ENCODE data around the gene MTF2. TPM values are rescaled to one million over a fixed set of nuclear protein-coding genes. Genes with fewer than 3 reads are reported as not detected.

Gene MTF2
- total and polyA plus RNA-seq, 3 donors from 2014 or later = 32.2 to 68.3 (median 57.4) TPM

DNA sequence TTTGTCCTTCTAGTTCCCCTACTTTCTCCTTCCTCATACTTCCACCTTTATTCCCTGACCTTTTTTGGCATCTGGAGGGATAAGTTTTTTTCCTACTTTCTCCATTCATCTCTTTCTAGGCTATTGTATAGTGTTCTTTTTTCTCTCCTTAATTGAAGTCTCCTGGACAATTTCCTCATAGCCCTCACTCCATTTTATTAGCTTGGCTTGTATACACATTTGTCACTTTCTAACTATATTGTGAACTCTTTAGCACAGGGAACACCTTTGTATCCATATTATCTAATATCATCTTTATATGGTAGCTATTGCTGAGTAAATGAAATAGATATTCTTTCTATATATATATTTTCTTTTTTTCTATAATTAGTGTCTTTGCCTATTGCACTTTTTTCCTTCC, 53.6 kb downstream of the MTF2 start:
- Histone ChIP-seq H3K9me3 (no peaks in the 10 kb centered on the region), H3K36me3 (ENCODE audit: low read depth, missing control alignments) (no peaks in the 10 kb centered on the region), H3K4me1 (no peaks in the 10 kb centered on the region), H3K4me3 (no peak overlapping the region), H3K27ac (no peak overlapping the region), H3K27me3 (no peaks in the 10 kb centered on the region)
- no peak for DNase-seq
- intact Hi-C loops (cut with DNase I; ENCODE audit: low total_unique reads) = no loop called here
- TF ChIP-seq, protein P1, sequence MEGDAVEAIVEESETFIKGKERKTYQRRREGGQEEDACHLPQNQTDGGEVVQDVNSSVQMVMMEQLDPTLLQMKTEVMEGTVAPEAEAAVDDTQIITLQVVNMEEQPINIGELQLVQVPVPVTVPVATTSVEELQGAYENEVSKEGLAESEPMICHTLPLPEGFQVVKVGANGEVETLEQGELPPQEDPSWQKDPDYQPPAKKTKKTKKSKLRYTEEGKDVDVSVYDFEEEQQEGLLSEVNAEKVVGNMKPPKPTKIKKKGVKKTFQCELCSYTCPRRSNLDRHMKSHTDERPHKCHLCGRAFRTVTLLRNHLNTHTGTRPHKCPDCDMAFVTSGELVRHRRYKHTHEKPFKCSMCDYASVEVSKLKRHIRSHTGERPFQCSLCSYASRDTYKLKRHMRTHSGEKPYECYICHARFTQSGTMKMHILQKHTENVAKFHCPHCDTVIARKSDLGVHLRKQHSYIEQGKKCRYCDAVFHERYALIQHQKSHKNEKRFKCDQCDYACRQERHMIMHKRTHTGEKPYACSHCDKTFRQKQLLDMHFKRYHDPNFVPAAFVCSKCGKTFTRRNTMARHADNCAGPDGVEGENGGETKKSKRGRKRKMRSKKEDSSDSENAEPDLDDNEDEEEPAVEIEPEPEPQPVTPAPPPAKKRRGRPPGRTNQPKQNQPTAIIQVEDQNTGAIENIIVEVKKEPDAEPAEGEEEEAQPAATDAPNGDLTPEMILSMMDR (IDR thresholded peaks at IDR 0.05) = no peak
- no peak for TF ChIP-seq POLR2A (IDR thresholded peaks at IDR 0.05)

DNA sequence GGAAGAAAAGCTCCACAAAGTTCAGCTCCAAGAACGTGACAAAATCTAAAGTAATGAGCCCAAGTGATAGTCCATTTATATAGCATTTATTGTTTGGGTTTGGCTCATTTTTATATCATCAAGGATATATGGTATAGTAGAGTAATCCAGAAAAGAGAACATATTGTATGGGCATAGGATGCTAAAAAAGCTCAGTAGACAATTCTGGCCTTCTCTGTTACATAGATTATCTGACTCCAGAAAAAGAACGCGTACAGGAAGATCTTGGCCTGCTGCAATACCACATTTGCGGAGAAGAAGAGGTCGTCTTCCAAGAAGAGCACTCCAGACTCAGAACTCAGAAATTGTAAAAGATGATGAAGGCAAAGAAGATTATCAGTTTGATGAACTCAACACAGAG, 57.4 kb downstream of the MTF2 start:
- intact Hi-C loops (cut with DNase I; ENCODE audit: low total_unique reads) = no loop called here
- DNase-seq = no peak
- WGBS, 2 donors = 91 to 93% methylated on average over 5 of the region's 5 CpGs

DNA sequence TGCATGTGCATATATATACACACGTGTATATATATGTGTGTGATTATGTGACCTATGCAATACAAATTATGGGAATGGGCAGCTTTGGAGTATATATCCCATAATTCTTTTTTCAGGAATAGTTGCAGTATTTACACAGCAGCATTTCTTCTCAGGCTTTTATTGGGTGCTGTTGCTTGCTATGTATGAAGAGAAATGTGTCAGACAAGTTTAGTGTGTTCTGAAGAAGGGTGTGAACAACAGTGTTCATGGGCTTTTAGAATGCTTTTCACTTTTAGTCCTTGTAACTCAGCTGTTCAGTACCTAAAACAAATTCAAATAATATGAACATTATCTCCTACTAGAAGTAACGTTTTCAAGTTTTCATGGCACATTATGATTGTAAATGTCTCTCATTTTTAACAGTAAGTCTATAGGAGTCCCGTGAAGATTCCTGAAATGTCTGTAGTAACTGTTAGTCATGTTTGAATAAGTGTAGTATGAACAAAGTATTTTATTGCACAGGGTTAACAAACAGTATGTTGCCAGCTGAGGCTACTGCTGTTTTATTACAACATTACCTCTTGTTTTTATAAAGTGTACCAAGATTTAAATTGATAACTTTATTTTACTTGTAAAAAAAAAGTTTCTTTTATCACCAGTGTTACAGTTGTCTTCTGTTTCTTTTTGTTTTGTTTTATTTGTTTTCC, 58.7 kb downstream of the MTF2 start:
- no peak for TF ChIP-seq POLR2A (IDR thresholded peaks at IDR 0.05)
- 46 to 55% methylated on average over 3 of the region's 3 CpGs for WGBS, 2 donors
- intact Hi-C loops (cut with DNase I; ENCODE audit: low total_unique reads) = no loop called here
- Histone ChIP-seq H3K27me3 (no peaks in the 10 kb centered on the region), H3K4me3 (no peak overlapping the region), H3K9me3 (no peaks in the 10 kb centered on the region), H3K4me1 (no peaks in the 10 kb centered on the region), H3K27ac (no peak overlapping the region), H3K36me3 (ENCODE audit: low read depth, missing control alignments) (no peaks in the 10 kb centered on the region)
- DNase-seq = no peak

More for the DNA sequence above, 57.4 kb downstream of the MTF2 start:
- no peak for TF ChIP-seq POLR2A (IDR thresholded peaks at IDR 0.05)
- TF ChIP-seq, protein P1 (IDR thresholded peaks at IDR 0.05) = no peak
- Histone ChIP-seq H3K27me3 (no peaks in the 10 kb centered on the region), H3K27ac (no peak overlapping the region), H3K4me1 (no peaks in the 10 kb centered on the region), H3K4me3 (no peak overlapping the region), H3K36me3 (ENCODE audit: low read depth, missing control alignments) (no peaks in the 10 kb centered on the region), H3K9me3 (no peaks in the 10 kb centered on the region)

DNA sequence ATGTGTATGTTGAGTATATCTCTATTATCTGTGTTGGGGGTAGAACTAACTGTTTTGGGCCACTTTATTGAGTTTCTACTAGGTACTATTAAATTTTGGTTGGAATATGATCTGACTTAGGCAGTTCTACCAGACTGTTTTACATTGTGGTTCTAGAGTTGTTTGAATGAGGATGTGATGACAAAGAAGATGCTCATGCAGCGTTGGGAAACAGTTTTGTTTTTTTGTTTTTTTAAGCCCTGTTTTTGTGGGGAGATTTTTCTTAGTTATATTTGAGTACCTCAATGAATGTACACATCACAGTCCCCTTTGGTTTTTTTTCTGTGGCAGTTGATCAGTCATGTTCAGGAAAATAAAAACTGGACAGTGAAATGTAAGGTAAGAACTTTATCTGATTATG, 61.0 kb downstream of the MTF2 start:
- 84 to 86% methylated on average over 1 of the region's 1 CpG for WGBS, 2 donors
- no peaks in the 10 kb centered on the region for H3K36me3 ChIP-seq (ENCODE audit: low read depth, missing control alignments)
- H3K4me1 ChIP-seq = no peaks in the 10 kb centered on the region
- no peaks in the 10 kb centered on the region for H3K27me3 ChIP-seq
- H3K9me3 ChIP-seq = no peaks in the 10 kb centered on the region
- no peak overlapping the region for H3K27ac ChIP-seq
- intact Hi-C loops (cut with DNase I; ENCODE audit: low total_unique reads) = no loop called here
- H3K4me3 ChIP-seq = no peak overlapping the region
- no peak for TF ChIP-seq POLR2A (IDR thresholded peaks at IDR 0.05)
- TF ChIP-seq, protein P1 (IDR thresholded peaks at IDR 0.05) = no peak
- DNase-seq = no peak

DNA sequence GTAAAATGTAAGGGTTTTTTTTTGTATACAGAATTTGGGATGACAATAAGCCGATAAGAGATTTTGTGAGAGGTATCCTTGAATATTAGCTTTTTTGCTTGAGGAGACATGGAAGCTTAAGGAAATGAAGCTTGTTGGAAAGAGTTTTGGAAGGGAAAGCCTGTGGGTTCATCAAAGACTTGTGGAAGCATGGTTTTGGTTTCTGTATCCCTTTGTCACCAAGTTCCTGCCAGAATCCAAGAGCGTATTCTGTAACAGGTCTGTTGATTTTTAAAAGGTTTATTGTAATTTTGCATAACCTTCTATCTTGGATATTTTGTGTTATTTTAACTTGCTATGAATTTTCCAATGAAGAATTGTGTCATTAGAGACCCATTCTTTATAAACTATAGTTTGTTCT, 63.1 kb downstream of the MTF2 start:
- TF ChIP-seq POLR2A (IDR thresholded peaks at IDR 0.05) = no peak
- TF ChIP-seq, protein P1 (IDR thresholded peaks at IDR 0.05) = no peak
- no peaks in the 10 kb centered on the region for H3K9me3 ChIP-seq
- H3K36me3 ChIP-seq (ENCODE audit: low read depth, missing control alignments) = no peaks in the 10 kb centered on the region
- no peak overlapping the region for H3K4me3 ChIP-seq
- intact Hi-C loops (cut with DNase I; ENCODE audit: low total_unique reads) = no loop called here
- DNase-seq = no peak
- H3K4me1 ChIP-seq = no peaks in the 10 kb centered on the region
- no peaks in the 10 kb centered on the region for H3K27me3 ChIP-seq
- H3K27ac ChIP-seq = no peak overlapping the region
- 95 to 97% methylated on average over 2 of the region's 2 CpGs for WGBS, 2 donors

Measured in testis (tissue), 3 donors.